Prostate gland (tissue), 2 donors: ENCODE measurements around the gene OR2H2. TPM values are rescaled to one million over a fixed set of nuclear protein-coding genes. Genes with fewer than 3 reads are reported as not detected.

Experiments
- DNase-seq: peaks from one replicate; pipeline ENCODE4 v3.0.0-alpha.2; 2019; ENCODE audit warnings: low spot score
- H3K27ac ChIP-seq, 2 donors: fragments of 200-600 bp; sonication (generic); 2 replicates each; pipeline ENCODE4 v1.5.1; 2017 to 2019
- H3K27me3 ChIP-seq: fragments of 200-600 bp; sonication (generic); replicated peaks from 2 replicates; pipeline ENCODE4 v1.5.1; 2019; ENCODE audit not compliant: insufficient read depth
- H3K36me3 ChIP-seq, 2 donors: fragments of 200-600 bp; sonication (generic); 1 replicate in 1 of 2; 2 replicates in 1 of 2; pipeline versions ENCODE4 v1.5.1 to v1.8.1; 2017 to 2019
- H3K4me1 ChIP-seq: fragments of 200-600 bp; sonication (generic); replicated peaks from 2 replicates; pipeline ENCODE4 v1.5.1; 2019
- H3K4me3 ChIP-seq, 2 donors: fragments of 200-600 bp; sonication (generic); 2 replicates each; pipeline ENCODE4 v1.5.1; 2017 to 2019
- H3K9me3 ChIP-seq: fragments of 200-600 bp; sonication (generic); 2 replicates; pipeline ENCODE4 v1.5.1; 2017
- POLR2A ChIP-seq: fragments of 450-650 bp; IDR thresholded peaks from one replicate; pipeline ENCODE4 v1.6.1; 2016; ENCODE audit warnings: antibody characterized with exemption, mild to moderate bottlenecking
- POLR2AphosphoS5 ChIP-seq: sonication (generic); formaldehyde crosslinking; IDR thresholded peaks from one replicate; pipeline ENCODE4 v1.6.1; 2017; ENCODE audit warnings: antibody characterized with exemption
- WGBS: methylation state at CpG from one replicate; pipeline ENCODE4 v1.1.5; 2018; 5-methylcytosine and 5-hydroxymethylcytosine counted together
- intact Hi-C: fragments of 100-400 bp; cut with DNase I; formaldehyde crosslinking; loops from one replicate; pipeline ENCODE4 v1.14.2; 2022
- total RNA-seq, 2 donors: library from RNA; depleted of rRNA; stranded (reverse); fragments of >200 nt; gene quantifications; one replicate each; pipeline ENCODE4 v1.1.0, GENCODE V29; 2016
- TF ChIP-seq, protein P1 (sequence below), 4 experiments: fragments of 200-600 bp in 2 of 4; fragments of 450-650 bp in 2 of 4; sonication (generic) in 2 of 4; IDR thresholded peaks; 1 replicate in 3 of 4; 2 replicates in 1 of 4; pipeline ENCODE4 v1.5.1; 2016 to 2019; ENCODE audit warnings: antibody characterized with exemption in 4 of 4, mild to moderate bottlenecking in 2 of 4, moderate library complexity in 2 of 4

OR2H2 gene
- total RNA-seq, 2 donors from 2014 or later = not detected

DNA sequence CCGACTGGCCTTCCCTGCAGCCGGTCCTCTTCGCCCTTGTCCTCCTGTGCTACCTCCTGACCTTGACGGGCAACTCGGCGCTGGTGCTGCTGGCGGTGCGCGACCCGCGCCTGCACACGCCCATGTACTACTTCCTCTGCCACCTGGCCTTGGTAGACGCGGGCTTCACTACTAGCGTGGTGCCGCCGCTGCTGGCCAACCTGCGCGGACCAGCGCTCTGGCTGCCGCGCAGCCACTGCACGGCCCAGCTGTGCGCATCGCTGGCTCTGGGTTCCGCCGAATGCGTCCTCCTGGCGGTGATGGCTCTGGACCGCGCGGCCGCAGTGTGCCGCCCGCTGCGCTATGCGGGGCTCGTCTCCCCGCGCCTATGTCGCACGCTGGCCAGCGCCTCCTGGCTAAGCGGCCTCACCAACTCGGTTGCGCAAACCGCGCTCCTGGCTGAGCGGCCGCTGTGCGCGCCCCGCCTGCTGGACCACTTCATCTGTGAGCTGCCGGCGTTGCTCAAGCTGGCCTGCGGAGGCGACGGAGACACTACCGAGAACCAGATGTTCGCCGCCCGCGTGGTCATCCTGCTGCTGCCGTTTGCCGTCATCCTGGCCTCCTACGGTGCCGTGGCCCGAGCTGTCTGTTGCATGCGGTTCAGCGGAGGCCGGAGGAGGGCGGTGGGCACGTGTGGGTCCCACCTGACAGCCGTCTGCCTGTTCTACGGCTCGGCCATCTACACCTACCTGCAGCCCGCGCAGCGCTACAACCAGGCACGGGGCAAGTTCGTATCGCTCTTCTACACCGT, 31.5 kb upstream of the OR2H2 start:
- DNase-seq = peak; percentile 11
- 3% methylated on average over 60 of the region's 83 CpGs for WGBS
- Histone ChIP-seq H3K4me1 (peaks cover 8% of the 10 kb centered on the region), H3K36me3 (no peaks in the 10 kb centered on the region), H3K27ac (no peak overlapping the region), H3K9me3 (no peaks in the 10 kb centered on the region), H3K27me3 (peaks cover 2% of the 10 kb centered on the region), H3K4me3 (peak overlapping the region; percentile 3 to 14)
- TF ChIP-seq POLR2AphosphoS5 = no peak
- TF ChIP-seq, protein P1, sequence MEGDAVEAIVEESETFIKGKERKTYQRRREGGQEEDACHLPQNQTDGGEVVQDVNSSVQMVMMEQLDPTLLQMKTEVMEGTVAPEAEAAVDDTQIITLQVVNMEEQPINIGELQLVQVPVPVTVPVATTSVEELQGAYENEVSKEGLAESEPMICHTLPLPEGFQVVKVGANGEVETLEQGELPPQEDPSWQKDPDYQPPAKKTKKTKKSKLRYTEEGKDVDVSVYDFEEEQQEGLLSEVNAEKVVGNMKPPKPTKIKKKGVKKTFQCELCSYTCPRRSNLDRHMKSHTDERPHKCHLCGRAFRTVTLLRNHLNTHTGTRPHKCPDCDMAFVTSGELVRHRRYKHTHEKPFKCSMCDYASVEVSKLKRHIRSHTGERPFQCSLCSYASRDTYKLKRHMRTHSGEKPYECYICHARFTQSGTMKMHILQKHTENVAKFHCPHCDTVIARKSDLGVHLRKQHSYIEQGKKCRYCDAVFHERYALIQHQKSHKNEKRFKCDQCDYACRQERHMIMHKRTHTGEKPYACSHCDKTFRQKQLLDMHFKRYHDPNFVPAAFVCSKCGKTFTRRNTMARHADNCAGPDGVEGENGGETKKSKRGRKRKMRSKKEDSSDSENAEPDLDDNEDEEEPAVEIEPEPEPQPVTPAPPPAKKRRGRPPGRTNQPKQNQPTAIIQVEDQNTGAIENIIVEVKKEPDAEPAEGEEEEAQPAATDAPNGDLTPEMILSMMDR (IDR thresholded peaks at IDR 0.05) = peak in 1 of 4 experiments; percentile 5
- intact Hi-C loops = no loop called here

GRCh38 chr6:29554764-29555163, 30.2 kb upstream of the OR2H2 start:
- DNase-seq = no peak
- Histone ChIP-seq H3K27ac (no peak overlapping the region), H3K36me3 (no peaks in the 10 kb centered on the region), H3K9me3 (no peaks in the 10 kb centered on the region), H3K27me3 (peaks cover 2% of the 10 kb centered on the region), H3K4me1 (peaks cover 8% of the 10 kb centered on the region), H3K4me3 (no peak overlapping the region)
- WGBS = 78% methylated on average over 5 of the region's 5 CpGs
- TF ChIP-seq POLR2AphosphoS5 (no peak), POLR2A (no peak)
- TF ChIP-seq, protein P1 (IDR thresholded peaks at IDR 0.05) = no peak
- intact Hi-C loops = no loop called here

DNA sequence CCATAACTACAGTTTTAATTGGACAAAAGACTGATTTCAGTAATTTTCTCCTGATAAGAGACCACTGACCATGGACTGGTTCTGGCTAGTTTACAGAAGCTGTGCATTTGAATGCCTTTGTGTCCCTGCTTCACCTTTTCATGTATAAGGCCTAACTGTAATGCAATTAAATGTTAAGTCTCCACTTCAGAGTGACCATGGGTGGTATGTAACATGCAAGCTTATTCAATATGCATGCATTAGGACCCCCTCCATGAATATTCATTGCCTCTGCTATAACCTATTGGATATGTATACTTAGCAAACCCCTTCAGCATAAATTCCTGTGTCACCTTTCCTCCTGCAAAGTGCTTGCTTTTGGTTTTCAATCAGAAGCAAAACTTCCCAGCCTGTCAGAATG, 27.6 kb upstream of the OR2H2 start:
- Histone ChIP-seq H3K36me3 (no peaks in the 10 kb centered on the region), H3K27ac (no peak overlapping the region), H3K27me3 (peaks cover 2% of the 10 kb centered on the region), H3K4me1 (peaks cover 8% of the 10 kb centered on the region), H3K4me3 (no peak overlapping the region), H3K9me3 (no peaks in the 10 kb centered on the region)
- intact Hi-C loops = no loop called here
- TF ChIP-seq, protein P1 (IDR thresholded peaks at IDR 0.05) = no peak
- no peak for TF ChIP-seq POLR2A
- TF ChIP-seq POLR2AphosphoS5 = no peak
- DNase-seq = no peak

- Histone ChIP-seq H3K36me3 (no peaks in the 10 kb centered on the region), H3K27me3 (peaks cover 2% of the 10 kb centered on the region), H3K9me3 (no peaks in the 10 kb centered on the region), H3K4me1 (no peaks in the 10 kb centered on the region), H3K27ac (no peak overlapping the region), H3K4me3 (no peak overlapping the region)
- no peak for DNase-seq
- no peak for TF ChIP-seq POLR2A
- TF ChIP-seq, protein P1 (IDR thresholded peaks at IDR 0.05) = no peak
- no peak for TF ChIP-seq POLR2AphosphoS5
- WGBS = 94% methylated on average over 22 of the region's 22 CpGs
- intact Hi-C loops = no loop called here
Measured at GRCh38 chr6:29558439-29559079, 26.4 kb upstream of the OR2H2 start.
